Measurements from ENCODE around the gene CCDC82.

GRCh38 chr11:96328395-96329010, 61.2 kb downstream of the CCDC82 start:
- TF ChIP-seq CTCF (IDR thresholded peaks at IDR 0.05; ENCODE audit: insufficient read depth, low read depth, low read length) (no peak), EZH2 (IDR thresholded peaks at IDR 0.05; ENCODE audit: insufficient read depth, low read length) (no peak)
